GM10248 (cell line): ENCODE measurements around the gene DQX1.
"Not testable (repeated sequence)": the region's sequence is repeated elsewhere in the genome, so short reads cannot be mapped to it uniquely, and the experiment has no call there.

Experiments used
- CTCF ChIA-PET: fragments of 300-600 bp; sonication (Branson Sonifier 250); formaldehyde crosslinking; extraction: SDS; loops from one replicate; lab custom pipeline; 2021; ENCODE audit warnings: antibody characterized with exemption; lab: Yijun Ruan, JAX
- POLR2A ChIA-PET: fragments of 350-650 bp; sonication (Branson Sonifier 250); formaldehyde crosslinking; extraction: SDS; loops from one replicate; lab custom pipeline; 2020; ENCODE audit warnings: antibody characterized with exemption; lab: Yijun Ruan, JAX
- DNase-seq: peaks from one replicate; pipeline ENCODE4 v3.0.0; 2012; ENCODE audit errors: extremely low spot score
- CTCF ChIP-seq: IDR thresholded peaks from 2 replicates; pipeline ENCODE4 v1.5.1; 2012; ENCODE audit warnings: mild to moderate bottlenecking, low read depth; ENCODE audit errors: extremely low read depth, missing control alignments, control extremely low read depth

Gene DQX1

DNA sequence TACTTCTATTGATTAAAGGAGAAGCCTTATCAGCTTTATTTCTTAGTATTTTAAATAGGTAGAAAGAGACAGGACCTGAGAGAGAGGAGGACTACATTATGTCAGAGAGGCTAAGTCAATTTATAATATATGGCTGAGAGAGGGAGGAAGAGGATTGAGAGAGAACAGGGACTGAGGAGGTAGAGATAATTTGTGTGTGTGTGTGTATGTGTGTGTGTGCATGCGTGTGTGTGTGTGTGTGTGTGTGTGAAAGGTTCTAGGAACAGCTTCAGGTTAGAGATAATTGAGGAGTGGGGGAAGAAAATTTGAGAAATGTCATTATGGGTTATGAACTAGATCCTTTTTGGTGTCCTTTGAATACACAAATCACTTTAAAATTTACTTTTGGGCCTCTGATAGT is 43.7 kb upstream of the DQX1 start:
- no peak for TF ChIP-seq CTCF
- CTCF ChIA-PET, result interaction anchor here (0.6 to 4.2 kb wide), 5 partner anchors 8 to 87 kb away, joined by 3 to 39 read pairs (median 4); partner anchors contain the start of genes CCDC142 and TTC31
- no peak for DNase-seq
- POLR2A ChIA-PET, result no interaction called here

- TF ChIP-seq CTCF, result no peak
- ChIA-PET CTCF (interaction anchor here (1.4 to 4.2 kb wide), 6 partner anchors 10 to 93 kb away, joined by 4 to 39 read pairs (median 7); no protein-coding TSS in a partner anchor), POLR2A (no interaction called here)
- DNase-seq, result no peak
Observed at GRCh38 chr2:74567881-74568280, 41.9 kb upstream of the DQX1 start.

GRCh38 chr2:74566754-74567085 is 40.7 kb upstream of the DQX1 start:
- no peak for DNase-seq

DNA sequence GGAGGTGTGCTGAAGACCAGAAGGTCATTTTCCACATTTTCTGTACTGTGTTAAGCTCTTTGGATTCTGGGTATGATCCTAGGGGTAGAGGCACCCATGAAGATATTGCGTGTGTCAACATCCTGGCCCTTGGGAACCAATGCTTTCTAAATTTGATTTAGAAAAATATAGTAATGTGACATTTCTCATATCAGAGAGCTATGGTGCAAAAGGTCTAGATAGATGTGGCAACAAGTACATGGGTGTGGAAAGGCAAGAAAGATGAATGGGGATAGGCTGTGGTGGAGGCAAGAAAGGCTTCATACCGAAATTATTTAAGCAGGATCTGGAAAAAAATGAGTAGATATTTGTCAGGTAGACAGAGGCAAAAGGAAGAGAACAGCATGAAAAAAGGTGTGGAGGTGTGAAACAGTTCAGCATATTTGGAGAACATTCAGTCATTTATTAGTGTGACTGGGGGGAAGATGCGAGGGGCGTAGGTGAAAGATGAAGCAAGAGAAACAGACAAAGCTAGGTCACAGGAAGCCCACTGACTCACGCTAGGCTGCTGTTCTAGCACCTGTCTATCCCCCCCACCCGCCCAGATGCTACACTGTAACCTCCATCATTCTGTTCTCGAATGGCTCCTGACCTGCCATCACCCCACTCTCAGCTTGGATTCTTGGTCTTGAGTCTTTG is 40.2 kb upstream of the DQX1 start:
- POLR2A ChIA-PET, result no interaction called here
- no peak for DNase-seq
- CTCF ChIA-PET, result interaction anchor here (1.4 to 4.2 kb wide), 4 partner anchors 11 to 22 kb away, joined by 7 to 39 read pairs (median 16); no protein-coding TSS in a partner anchor
- no peak for TF ChIP-seq CTCF

More at GRCh38 chr2:74566754-74567085, 40.7 kb upstream of the DQX1 start:
- POLR2A ChIA-PET, result no interaction called here
- TF ChIP-seq CTCF, result no peak
- CTCF ChIA-PET, result interaction anchor here (1.4 to 4.2 kb wide), 6 partner anchors 11 to 92 kb away, joined by 5 to 39 read pairs (median 8); no protein-coding TSS in a partner anchor

GRCh38 chr2:74564222-74564621 is 38.2 kb upstream of the DQX1 start:
- ChIA-PET POLR2A (no interaction called here), CTCF (interaction anchor here (1.0 to 1.6 kb wide), 3 partner anchors 9 to 24 kb away, joined by 3 to 4 read pairs (median 3); no protein-coding TSS in a partner anchor)
- no peak for DNase-seq
- no peak for TF ChIP-seq CTCF

- ChIA-PET CTCF (interaction anchor here (1.7 kb wide), 1 partner anchor 23 kb away, joined by 4 read pairs; no protein-coding TSS in a partner anchor), POLR2A (no interaction called here)
- no peak for DNase-seq
- no peak for TF ChIP-seq CTCF
Observed at GRCh38 chr2:74562126-74562775, 36.2 kb upstream of the DQX1 start.

- CTCF ChIA-PET, DNase-seq, POLR2A ChIA-PET: not testable (repeated sequence)
Observed at GRCh38 chr2:74561022-74561421, 35.0 kb upstream of the DQX1 start.
